Measurements from ENCODE around the gene SYS1. TPM values are rescaled to one million over a fixed set of nuclear protein-coding genes. Genes with fewer than 3 reads are reported as not detected.
A peak's percentile ranks its signal among the peaks of the same experiment; 100 is the strongest.

The SYS1 gene
- total RNA-seq, 1 experiment from 2014 or later: 20.5 TPM

DNA sequence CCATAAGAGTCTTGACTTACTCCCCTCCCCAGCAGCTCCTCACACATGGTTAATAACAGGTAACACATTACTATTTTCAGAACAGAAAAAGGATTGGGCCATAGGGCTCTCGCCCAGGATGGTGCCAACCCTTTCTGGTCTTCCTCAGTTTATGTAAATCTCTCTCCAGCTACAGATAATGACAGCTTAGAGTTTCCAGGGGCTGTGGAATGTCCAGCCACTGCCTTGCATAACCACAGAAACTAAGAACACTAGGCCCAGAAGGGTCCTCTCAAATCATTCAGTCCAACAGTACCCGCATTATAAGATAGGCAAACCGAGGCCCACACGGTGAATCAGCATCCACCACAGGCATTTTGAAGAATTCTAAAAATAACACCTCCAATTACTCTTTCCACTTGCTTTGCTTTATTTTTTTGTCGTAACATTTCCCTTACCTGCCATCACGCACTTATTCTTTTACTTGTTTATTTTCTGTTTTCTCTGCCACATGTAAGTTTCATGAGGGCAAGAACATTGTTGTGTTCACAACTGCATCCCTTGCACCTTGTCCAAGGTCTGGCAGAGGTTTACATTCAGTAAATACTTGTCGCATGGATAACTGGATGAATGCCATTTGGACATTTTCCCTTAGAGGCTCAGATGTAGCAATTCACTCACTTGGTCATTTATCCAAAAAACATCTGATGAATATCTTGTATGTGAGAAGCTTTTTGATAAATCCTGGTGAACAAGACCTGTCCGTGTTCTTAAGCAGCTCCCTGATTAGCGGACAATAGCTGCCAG is 8.3 kb upstream of the SYS1 start:
- RAD21 ChIA-PET (ENCODE audit: low non-redundant PET in 1 of 2, low total read pairs in 2 of 2, uncharacterized antibody in 2 of 2, unreplicated experiment in 2 of 2): interaction anchor here in 1 of 2 experiments (0.7 to 1.0 kb wide), 2 partner anchors 10 to 82 kb away, joined by 3 read pairs; no protein-coding TSS in a partner anchor
- H3K27ac ChIP-seq (ENCODE audit: low read depth, low read length): no peak overlapping the region
- POLR2A ChIA-PET: interaction anchor here (1.0 to 1.2 kb wide), 2 partner anchors 8 to 24 kb away, joined by 4 read pairs; partner anchors contain the start of gene TP53TG5
- intact Hi-C loops (cut with micrococcal nuclease): no loop called here
- no peaks in the 10 kb centered on the region for H3K9me2 ChIP-seq (ENCODE audit: insufficient read depth)
- no peaks in the 10 kb centered on the region for H3K36me3 ChIP-seq (ENCODE audit: control insufficient read depth in 1 of 2, insufficient read depth in 2 of 2, low read length in 2 of 2)
- CTCF ChIA-PET: interaction anchor here (1.4 kb wide), 1 partner anchor 82 kb away, joined by 7 read pairs; no protein-coding TSS in a partner anchor
- H3K9me3 ChIP-seq (ENCODE audit: control insufficient read depth in 1 of 2, insufficient read depth in 1 of 2, low read depth in 1 of 2, low read length in 2 of 2): no peaks in the 10 kb centered on the region
- H3K4me1 ChIP-seq (ENCODE audit: control insufficient read depth in 1 of 2, insufficient read depth in 2 of 2, low read length in 2 of 2): peaks cover 42 to 53% of the 10 kb centered on the region in 2 experiments
- peak overlapping the region; percentile 49 for H3K4me2 ChIP-seq (ENCODE audit: low read length)
- ATAC-seq (no peak; the same call in 1 of the 2 replicates), DNase-seq (ENCODE audit: low read depth, low spot score) (no peak)
- TF ChIP-seq, protein P1, sequence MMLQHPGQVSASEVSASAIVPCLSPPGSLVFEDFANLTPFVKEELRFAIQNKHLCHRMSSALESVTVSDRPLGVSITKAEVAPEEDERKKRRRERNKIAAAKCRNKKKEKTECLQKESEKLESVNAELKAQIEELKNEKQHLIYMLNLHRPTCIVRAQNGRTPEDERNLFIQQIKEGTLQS (IDR thresholded peaks at IDR 0.05): no peak
- TF ChIP-seq CBX3 (IDR thresholded peaks at IDR 0.05; ENCODE audit: low read depth) (no peak), RAD21 (IDR thresholded peaks at IDR 0.05; ENCODE audit: low read depth) (no peak), EZH2 (IDR thresholded peaks at IDR 0.05) (no peak), JUND (IDR thresholded peaks at IDR 0.05) (no peak), ELF1 (IDR thresholded peaks at IDR 0.05; ENCODE audit: borderline replicate concordance, low read depth) (no peak), FOSL1 (IDR thresholded peaks at IDR 0.05; ENCODE audit: low read depth) (no peak), POLR2A (IDR thresholded peaks at IDR 0.05; ENCODE audit: borderline replicate concordance, extremely low read depth, insufficient read depth, insufficient read length) (no peak), EGR1 (IDR thresholded peaks at IDR 0.05; ENCODE audit: low read depth) (no peak), SIN3A (IDR thresholded peaks at IDR 0.05; ENCODE audit: low read depth) (no peak), SP1 (IDR thresholded peaks at IDR 0.05; ENCODE audit: low read depth) (no peak), POLR2AphosphoS5 (IDR thresholded peaks at IDR 0.05; ENCODE audit: low read depth, low read length) (no peak), SRF (IDR thresholded peaks at IDR 0.05; ENCODE audit: low read depth) (no peak), ZFX (IDR thresholded peaks at IDR 0.05) (no peak), YY1 (IDR thresholded peaks at IDR 0.05; ENCODE audit: extremely low read depth, insufficient replicate concordance, low read depth, low read length) (no peak), TCF7L2 (IDR thresholded peaks at IDR 0.05; ENCODE audit: borderline replicate concordance, extremely low read depth, insufficient read depth, insufficient read length) (no peak)
- TF ChIP-seq, protein P2, sequence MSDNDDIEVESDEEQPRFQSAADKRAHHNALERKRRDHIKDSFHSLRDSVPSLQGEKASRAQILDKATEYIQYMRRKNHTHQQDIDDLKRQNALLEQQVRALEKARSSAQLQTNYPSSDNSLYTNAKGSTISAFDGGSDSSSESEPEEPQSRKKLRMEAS (IDR thresholded peaks at IDR 0.05): no peak
- no TSS peak for BruUV-seq (replicated peaks)
- no peak overlapping the region for H3K4me3 ChIP-seq (replicated peaks in 1 of 2; ENCODE audit: low read depth in 1 of 2, low read length in 2 of 2)
- no peak overlapping the region for H2AFZ ChIP-seq (ENCODE audit: low read depth, low read length, poor library complexity, severe bottlenecking)
- no peak overlapping the region for H3K9ac ChIP-seq (ENCODE audit: low read length)
- H4K20me1 ChIP-seq (ENCODE audit: insufficient read depth): no peaks in the 10 kb centered on the region
- no peaks in the 10 kb centered on the region for H3K79me2 ChIP-seq (ENCODE audit: insufficient read depth, low read length)
- no peaks in the 10 kb centered on the region for H3K27me3 ChIP-seq (ENCODE audit: insufficient read depth, low read length)
